ENCODE measurements around the gene MACF1.
A peak's percentile ranks its signal among the peaks of the same experiment; 100 is the strongest.
"Not testable (repeated sequence)": the region's sequence is repeated elsewhere in the genome, so short reads cannot be mapped to it uniquely, and the experiment has no call there.

MACF1 gene

DNA sequence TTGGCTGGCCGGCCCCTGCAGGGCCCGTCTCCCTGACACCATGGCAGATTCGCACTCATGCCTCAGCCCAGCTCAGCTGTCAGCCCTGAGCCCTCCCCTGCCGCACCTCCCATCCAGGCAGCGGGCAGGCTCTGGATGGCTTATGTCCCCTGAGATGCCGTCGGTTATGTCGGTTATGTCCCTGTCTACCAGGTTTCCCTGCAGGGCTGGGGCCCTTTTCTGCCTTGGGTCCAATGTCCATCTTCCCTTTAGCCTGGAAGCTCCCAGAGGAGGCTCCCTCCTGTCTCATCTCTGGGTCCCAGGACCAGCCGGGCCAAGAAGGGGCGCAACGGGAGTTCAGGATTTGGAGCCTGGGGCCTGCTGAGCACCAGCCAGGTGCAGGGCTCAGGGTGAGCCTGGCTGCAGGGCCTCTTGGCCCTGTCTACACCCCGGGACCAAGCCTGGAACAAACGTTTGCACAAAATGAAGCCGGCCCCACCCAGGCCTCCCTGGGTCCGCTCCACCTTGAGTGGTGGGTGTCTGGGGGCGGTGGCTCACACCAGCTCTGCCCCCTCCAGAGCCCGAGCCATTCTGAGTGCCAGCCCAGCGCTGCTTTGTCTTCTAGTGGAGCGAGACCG is 306.2 kb downstream of the MACF1 start:
- not testable (repeated sequence) for H3K36me3 ChIP-seq (ENCODE audit: control insufficient read depth in 1 of 2, insufficient read depth in 2 of 2, low read length in 2 of 2); H3K4me1 ChIP-seq (ENCODE audit: control insufficient read depth in 1 of 2, insufficient read depth in 2 of 2, low read length in 2 of 2); H3K9ac ChIP-seq (ENCODE audit: low read length); H4K8ac ChIP-seq (ENCODE audit: low read depth, low read length); H3K79me1 ChIP-seq (ENCODE audit: low read length); H2AFZ ChIP-seq (ENCODE audit: insufficient read depth, low read length, poor library complexity); H3K79me2 ChIP-seq (ENCODE audit: control insufficient read depth, insufficient read depth, low read length, poor library complexity); H3K23ac ChIP-seq (ENCODE audit: low read length); DNase-seq; H3K4me2 ChIP-seq (ENCODE audit: low read length); H2AK5ac ChIP-seq (ENCODE audit: low read length); H3K4me3 ChIP-seq (ENCODE audit: low read depth, low read length); H3K14ac ChIP-seq (ENCODE audit: low read length); H4K12ac ChIP-seq (ENCODE audit: low read depth, low read length); H3K27ac ChIP-seq (ENCODE audit: low read depth, low read length); H3K27me3 ChIP-seq (ENCODE audit: insufficient read depth, low read length); H3K18ac ChIP-seq (ENCODE audit: low read length); H4K91ac ChIP-seq (ENCODE audit: low read depth, low read length); H2BK12ac ChIP-seq (ENCODE audit: low read length); H3K9me3 ChIP-seq (ENCODE audit: insufficient read depth, low read depth, low read length); H2BK5ac ChIP-seq (ENCODE audit: low read depth, low read length, poor library complexity); H3K4ac ChIP-seq (ENCODE audit: low read depth, low read length); H2BK120ac ChIP-seq (ENCODE audit: insufficient read depth, low read length, poor library complexity)
- WGBS (ENCODE audit: extremely low coverage, insufficient coverage, insufficient read length): no CpG with 5 or more reads among the region's 20 CpGs

DNA sequence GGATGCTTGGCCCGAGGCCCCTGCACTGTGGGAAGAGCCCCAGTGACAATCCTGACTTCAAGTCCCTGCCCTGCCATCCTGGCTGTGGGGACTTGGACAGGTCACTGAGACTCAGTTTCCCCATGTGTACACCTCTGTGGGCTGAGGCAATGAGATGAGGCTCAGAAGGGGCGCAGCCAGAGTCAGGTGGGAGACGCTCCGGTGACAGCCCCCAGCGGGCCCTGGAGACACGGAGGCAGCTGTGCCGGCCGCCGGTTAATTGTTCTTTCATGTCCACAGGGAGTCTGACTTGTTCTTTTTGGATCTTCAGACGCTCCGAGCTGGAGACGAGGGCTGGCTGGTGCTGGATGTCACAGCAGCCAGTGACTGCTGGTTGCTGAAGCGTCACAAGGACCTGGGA is 307.0 kb downstream of the MACF1 start:
- not testable (repeated sequence) for H3K18ac ChIP-seq (ENCODE audit: low read length); H3K4ac ChIP-seq (ENCODE audit: low read depth, low read length); H3K79me1 ChIP-seq (ENCODE audit: low read length); H3K4me3 ChIP-seq (ENCODE audit: low read depth, low read length); H3K4me2 ChIP-seq (ENCODE audit: low read length); H3K27me3 ChIP-seq (ENCODE audit: insufficient read depth, low read length); H2BK120ac ChIP-seq (ENCODE audit: insufficient read depth, low read length, poor library complexity); H2BK5ac ChIP-seq (ENCODE audit: low read depth, low read length, poor library complexity); H3K9ac ChIP-seq (ENCODE audit: low read length); H3K79me2 ChIP-seq (ENCODE audit: control insufficient read depth, insufficient read depth, low read length, poor library complexity); H3K4me1 ChIP-seq (ENCODE audit: control insufficient read depth in 1 of 2, insufficient read depth in 2 of 2, low read length in 2 of 2); H4K91ac ChIP-seq (ENCODE audit: low read depth, low read length); H3K23ac ChIP-seq (ENCODE audit: low read length); H2BK12ac ChIP-seq (ENCODE audit: low read length); H3K36me3 ChIP-seq (ENCODE audit: control insufficient read depth in 1 of 2, insufficient read depth in 2 of 2, low read length in 2 of 2); H2AK5ac ChIP-seq (ENCODE audit: low read length); H3K9me3 ChIP-seq (ENCODE audit: insufficient read depth, low read depth, low read length); DNase-seq; H4K8ac ChIP-seq (ENCODE audit: low read depth, low read length); H2AFZ ChIP-seq (ENCODE audit: insufficient read depth, low read length, poor library complexity); H3K14ac ChIP-seq (ENCODE audit: low read length); H4K12ac ChIP-seq (ENCODE audit: low read depth, low read length); H3K27ac ChIP-seq (ENCODE audit: low read depth, low read length)
- no CpG with 5 or more reads among the region's 13 CpGs for WGBS (ENCODE audit: extremely low coverage, insufficient coverage, insufficient read length)

DNA sequence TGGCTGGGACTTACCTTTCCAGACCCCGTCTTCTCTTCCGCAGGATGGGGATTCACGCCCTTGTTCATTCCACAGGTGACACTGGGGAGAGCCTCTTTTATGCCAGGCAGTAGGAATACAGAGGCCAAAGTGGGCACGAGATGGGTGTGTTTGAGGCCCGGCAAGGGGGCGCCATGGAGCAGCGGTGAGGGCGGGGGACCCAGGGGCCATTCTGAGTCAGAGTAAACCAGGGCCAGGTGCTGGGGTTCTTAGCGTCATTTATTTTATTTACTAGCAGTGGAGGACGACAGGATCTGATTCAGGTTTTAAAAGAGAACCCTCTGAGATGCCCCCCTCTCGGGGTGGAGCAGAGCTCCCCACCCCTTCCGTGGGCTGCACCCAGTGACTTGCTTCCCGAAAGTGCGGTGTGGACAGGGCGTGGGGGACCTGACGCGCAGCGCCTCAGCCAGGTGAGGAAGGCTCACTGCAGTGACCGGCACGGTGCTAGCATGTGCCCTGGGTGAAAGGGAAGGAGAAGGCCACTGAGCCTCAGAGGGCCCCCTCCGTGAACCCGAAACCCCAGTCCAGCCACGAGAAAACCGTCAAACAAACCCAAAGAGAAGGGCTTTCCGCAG is 307.8 kb downstream of the MACF1 start:
- no CpG with 5 or more reads among the region's 25 CpGs for WGBS (ENCODE audit: extremely low coverage, insufficient coverage, insufficient read length)
- not testable (repeated sequence) for H3K4me2 ChIP-seq (ENCODE audit: low read length); H2BK5ac ChIP-seq (ENCODE audit: low read depth, low read length, poor library complexity); H4K12ac ChIP-seq (ENCODE audit: low read depth, low read length); H3K4me3 ChIP-seq (ENCODE audit: low read depth, low read length); H3K14ac ChIP-seq (ENCODE audit: low read length); H3K9ac ChIP-seq (ENCODE audit: low read length); H3K79me1 ChIP-seq (ENCODE audit: low read length); H2AFZ ChIP-seq (ENCODE audit: insufficient read depth, low read length, poor library complexity); H3K27ac ChIP-seq (ENCODE audit: low read depth, low read length); DNase-seq; H3K27me3 ChIP-seq (ENCODE audit: insufficient read depth, low read length); H3K23ac ChIP-seq (ENCODE audit: low read length); H3K79me2 ChIP-seq (ENCODE audit: control insufficient read depth, insufficient read depth, low read length, poor library complexity); H2AK5ac ChIP-seq (ENCODE audit: low read length); H4K8ac ChIP-seq (ENCODE audit: low read depth, low read length); H3K4ac ChIP-seq (ENCODE audit: low read depth, low read length); H3K9me3 ChIP-seq (ENCODE audit: insufficient read depth, low read depth, low read length); H4K91ac ChIP-seq (ENCODE audit: low read depth, low read length); H3K4me1 ChIP-seq (ENCODE audit: control insufficient read depth in 1 of 2, insufficient read depth in 2 of 2, low read length in 2 of 2); H2BK12ac ChIP-seq (ENCODE audit: low read length); H2BK120ac ChIP-seq (ENCODE audit: insufficient read depth, low read length, poor library complexity); H3K36me3 ChIP-seq (ENCODE audit: control insufficient read depth in 1 of 2, insufficient read depth in 2 of 2, low read length in 2 of 2); H3K18ac ChIP-seq (ENCODE audit: low read length)

DNA sequence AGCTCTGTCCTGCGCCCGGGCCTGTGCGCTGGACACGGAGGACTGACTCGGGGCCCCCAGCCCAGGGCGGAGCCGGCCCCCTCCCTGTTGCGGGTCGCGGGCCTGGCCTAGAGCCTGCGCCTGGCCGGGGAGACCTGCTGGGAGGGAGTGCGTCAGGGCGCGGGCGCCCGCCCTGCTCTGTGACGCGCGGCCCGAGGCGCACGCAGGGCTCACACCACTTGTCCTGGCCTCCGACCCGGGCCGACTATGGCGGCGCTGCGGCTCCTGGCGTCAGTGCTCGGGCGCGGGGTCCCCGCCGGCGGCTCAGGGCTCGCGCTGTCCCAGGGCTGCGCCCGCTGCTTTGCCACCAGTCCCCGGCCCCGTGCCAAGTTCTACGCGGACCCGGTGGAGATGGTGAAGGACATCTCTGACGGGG is 310.2 kb downstream of the MACF1 start:
- H4K91ac ChIP-seq (ENCODE audit: low read depth, low read length); H3K27me3 ChIP-seq (ENCODE audit: insufficient read depth, low read length); H3K79me2 ChIP-seq (ENCODE audit: control insufficient read depth, insufficient read depth, low read length, poor library complexity); H3K4me3 ChIP-seq (ENCODE audit: low read depth, low read length); H3K14ac ChIP-seq (ENCODE audit: low read length); H2BK12ac ChIP-seq (ENCODE audit: low read length); H3K23ac ChIP-seq (ENCODE audit: low read length); H3K27ac ChIP-seq (ENCODE audit: low read depth, low read length); H3K18ac ChIP-seq (ENCODE audit: low read length); H2BK5ac ChIP-seq (ENCODE audit: low read depth, low read length, poor library complexity); H3K79me1 ChIP-seq (ENCODE audit: low read length); H4K8ac ChIP-seq (ENCODE audit: low read depth, low read length); H3K9me3 ChIP-seq (ENCODE audit: insufficient read depth, low read depth, low read length); H2AK5ac ChIP-seq (ENCODE audit: low read length); DNase-seq; H3K9ac ChIP-seq (ENCODE audit: low read length); H3K36me3 ChIP-seq (ENCODE audit: control insufficient read depth in 1 of 2, insufficient read depth in 2 of 2, low read length in 2 of 2); H3K4ac ChIP-seq (ENCODE audit: low read depth, low read length); H4K12ac ChIP-seq (ENCODE audit: low read depth, low read length); H2BK120ac ChIP-seq (ENCODE audit: insufficient read depth, low read length, poor library complexity); H2AFZ ChIP-seq (ENCODE audit: insufficient read depth, low read length, poor library complexity); H3K4me1 ChIP-seq (ENCODE audit: control insufficient read depth in 1 of 2, insufficient read depth in 2 of 2, low read length in 2 of 2): not testable (repeated sequence)
- WGBS (ENCODE audit: extremely low coverage, insufficient coverage, insufficient read length): no CpG with 5 or more reads among the region's 46 CpGs
- H3K4me2 ChIP-seq (ENCODE audit: low read length): peak overlapping the region; percentile 47
